Neural progenitor cell (in vitro differentiated cells): ENCODE data around the gene GRB7. TPM values are rescaled to one million over a fixed set of nuclear protein-coding genes. Genes with fewer than 3 reads are reported as not detected.

Experiments
- DNase-seq: peaks from one replicate; pipeline ENCODE4 v3.0.0-alpha.2; 2016; ENCODE audit warnings: low spot score
- H2AFZ ChIP-seq: fragments of 200-600 bp; sonication (generic); replicated peaks from 2 replicates; pipeline ENCODE4 v1.6.1; 2016; ENCODE audit warnings: antibody characterized with exemption
- H3F3A ChIP-seq: fragments of 200-600 bp; sonication (generic); 2 replicates; pipeline ENCODE4 v1.6.1; 2016; ENCODE audit warnings: antibody characterized with exemption, low read depth
- H3K27ac ChIP-seq: fragments of 200-600 bp; sonication (generic); 2 replicates; pipeline ENCODE4 v1.5.1; 2016; ENCODE audit warnings: mild to moderate bottlenecking
- H3K27me3 ChIP-seq: fragments of 200-600 bp; sonication (generic); 2 replicates; pipeline ENCODE4 v1.6.1; 2016; ENCODE audit warnings: mild to moderate bottlenecking, moderate library complexity
- H3K36me3 ChIP-seq: fragments of 200-600 bp; sonication (generic); 2 replicates; pipeline ENCODE4 v1.5.1; 2016
- H3K4me1 ChIP-seq: fragments of 200-600 bp; sonication (generic); 2 replicates; pipeline ENCODE4 v1.6.1; 2016; ENCODE audit warnings: mixed run types
- H3K4me2 ChIP-seq: fragments of 200-600 bp; sonication (generic); 2 replicates; pipeline ENCODE4 v1.6.1; 2016
- H3K4me3 ChIP-seq: fragments of 200-600 bp; sonication (generic); 2 replicates; pipeline ENCODE4 v1.5.1; 2016
- H3K79me2 ChIP-seq: fragments of 200-600 bp; sonication (generic); 2 replicates; pipeline ENCODE4 v1.6.1; 2016; ENCODE audit warnings: low read depth
- H3K9ac ChIP-seq: fragments of 200-600 bp; sonication (generic); 2 replicates; pipeline ENCODE4 v1.6.1; 2016
- H3K9me3 ChIP-seq: fragments of 200-600 bp; sonication (generic); 2 replicates; pipeline ENCODE4 v1.5.1; 2016; ENCODE audit warnings: low read depth
- H4K20me1 ChIP-seq: fragments of 200-600 bp; sonication (generic); 2 replicates; pipeline ENCODE4 v1.6.1; 2016; ENCODE audit warnings: low read depth
- H3K27ac Mint-ChIP-seq: 3 replicates; pipeline ENCODE4 v1.8.0; 2021; ENCODE audit warnings: mixed read lengths
- H3K27me3 Mint-ChIP-seq: 2 replicates; pipeline ENCODE4 v1.8.0; 2022; ENCODE audit warnings: low read depth, mild to moderate bottlenecking, inconsistent platforms, moderate library complexity, mixed read lengths; ENCODE audit not compliant: insufficient read depth
- H3K36me3 Mint-ChIP-seq: 3 replicates; pipeline ENCODE4 v1.8.0; 2021; ENCODE audit warnings: mixed read lengths
- H3K4me1 Mint-ChIP-seq: 3 replicates; pipeline ENCODE4 v1.8.0; 2021; ENCODE audit warnings: mixed read lengths
- H3K4me3 Mint-ChIP-seq: 3 replicates; pipeline ENCODE4 v1.8.0; 2021; ENCODE audit warnings: mild to moderate bottlenecking, moderate library complexity, mixed read lengths
- H3K9me3 Mint-ChIP-seq: 3 replicates; pipeline ENCODE4 v1.8.0; 2020; ENCODE audit warnings: mixed read lengths
- EZH2 ChIP-seq: fragments of 200-600 bp; sonication (generic); IDR thresholded peaks from 2 replicates; pipeline ENCODE4 v1.6.1; 2017; ENCODE audit warnings: antibody characterized with exemption, mild to moderate bottlenecking, moderate library complexity
- EZH2phosphoT487 ChIP-seq: fragments of 200-600 bp; sonication (generic); IDR thresholded peaks from 2 replicates; pipeline ENCODE4 v1.6.1; 2017; ENCODE audit warnings: antibody characterized with exemption
- total RNA-seq: library from RNA; depleted of rRNA; stranded (reverse); fragments of >200 nt; gene quantifications from 2 replicates; pipeline ENCODE4 v1.2.3, GENCODE V29; 2015; ENCODE audit warnings: low replicate concordance
- TF ChIP-seq, protein P1 (sequence below): fragments of 200-600 bp; sonication (generic); IDR thresholded peaks from 2 replicates; pipeline ENCODE4 v1.5.1; 2017; ENCODE audit warnings: antibody characterized with exemption, mild to moderate bottlenecking

The GRB7 gene
- total RNA-seq, 1 donor from 2014 or later, result 6.0 TPM

DNA sequence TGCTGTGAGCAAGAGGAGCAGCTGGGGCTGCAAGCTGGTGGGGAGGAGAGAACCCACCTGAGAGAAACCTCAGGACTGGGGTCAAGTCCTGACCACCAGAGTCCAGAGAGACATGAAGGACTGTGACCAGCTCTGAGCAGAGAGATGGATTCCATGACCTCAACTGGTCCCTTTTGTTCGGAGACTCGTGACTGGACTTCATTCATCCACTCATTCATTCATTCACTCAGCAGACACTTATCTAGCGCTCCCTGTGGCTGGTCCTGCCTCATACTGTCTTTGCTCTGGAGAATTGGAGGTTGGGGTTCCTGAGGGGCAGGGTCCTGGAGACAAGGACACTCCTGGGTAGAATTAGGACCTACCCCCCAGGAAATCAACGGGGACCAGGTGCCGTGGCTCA, 33.8 kb upstream of the GRB7 start:
- Histone ChIP-seq H3K4me2 (no peak overlapping the region), H4K20me1 (peaks cover 66% of the 10 kb centered on the region)

GRCh38 chr17:39704821-39705551, 32.8 kb upstream of the GRB7 start:
- no peak overlapping the region for H3K9ac ChIP-seq
- no peak overlapping the region for H3K4me3 ChIP-seq
- H3K79me2 ChIP-seq, result peaks cover 66% of the 10 kb centered on the region
- no peaks in the 10 kb centered on the region for H3K9me3 ChIP-seq
- Mint-ChIP-seq H3K27me3 (peaks cover 5% of the 10 kb centered on the region), H3K4me1 (peaks cover 22% of the 10 kb centered on the region), H3K36me3 (peaks cover 3% of the 10 kb centered on the region), H3K9me3 (no peaks in the 10 kb centered on the region), H3K27ac (no peak overlapping the region), H3K4me3 (peak overlapping the region; percentile 4)
- peak; percentile 49 for DNase-seq
- peak overlapping the region; percentile 43 for H3K4me2 ChIP-seq
- H3K4me1 ChIP-seq, result peaks cover 43% of the 10 kb centered on the region
- peaks cover 24% of the 10 kb centered on the region for H3F3A ChIP-seq
- H3K27ac ChIP-seq, result peak overlapping the region; percentile 38
- TF ChIP-seq, protein P1, sequence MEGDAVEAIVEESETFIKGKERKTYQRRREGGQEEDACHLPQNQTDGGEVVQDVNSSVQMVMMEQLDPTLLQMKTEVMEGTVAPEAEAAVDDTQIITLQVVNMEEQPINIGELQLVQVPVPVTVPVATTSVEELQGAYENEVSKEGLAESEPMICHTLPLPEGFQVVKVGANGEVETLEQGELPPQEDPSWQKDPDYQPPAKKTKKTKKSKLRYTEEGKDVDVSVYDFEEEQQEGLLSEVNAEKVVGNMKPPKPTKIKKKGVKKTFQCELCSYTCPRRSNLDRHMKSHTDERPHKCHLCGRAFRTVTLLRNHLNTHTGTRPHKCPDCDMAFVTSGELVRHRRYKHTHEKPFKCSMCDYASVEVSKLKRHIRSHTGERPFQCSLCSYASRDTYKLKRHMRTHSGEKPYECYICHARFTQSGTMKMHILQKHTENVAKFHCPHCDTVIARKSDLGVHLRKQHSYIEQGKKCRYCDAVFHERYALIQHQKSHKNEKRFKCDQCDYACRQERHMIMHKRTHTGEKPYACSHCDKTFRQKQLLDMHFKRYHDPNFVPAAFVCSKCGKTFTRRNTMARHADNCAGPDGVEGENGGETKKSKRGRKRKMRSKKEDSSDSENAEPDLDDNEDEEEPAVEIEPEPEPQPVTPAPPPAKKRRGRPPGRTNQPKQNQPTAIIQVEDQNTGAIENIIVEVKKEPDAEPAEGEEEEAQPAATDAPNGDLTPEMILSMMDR, result peak; percentile 7
- TF ChIP-seq EZH2, result no peak
- TF ChIP-seq EZH2phosphoT487, result no peak
- H2AFZ ChIP-seq, result no peak overlapping the region
- H4K20me1 ChIP-seq, result peaks cover 66% of the 10 kb centered on the region
- H3K27me3 ChIP-seq, result no peaks in the 10 kb centered on the region
- H3K36me3 ChIP-seq, result no peaks in the 10 kb centered on the region

More for the DNA sequence above, 33.8 kb upstream of the GRB7 start:
- Histone ChIP-seq H3F3A (peaks cover 31% of the 10 kb centered on the region), H3K4me3 (no peak overlapping the region), H3K4me1 (peaks cover 50% of the 10 kb centered on the region), H3K27ac (no peak overlapping the region), H3K79me2 (peaks cover 77% of the 10 kb centered on the region), H3K27me3 (no peaks in the 10 kb centered on the region), H3K9ac (no peak overlapping the region), H3K36me3 (no peaks in the 10 kb centered on the region), H3K9me3 (no peaks in the 10 kb centered on the region), H2AFZ (no peak overlapping the region)
- DNase-seq, result no peak
- H3K9me3 Mint-ChIP-seq, result no peaks in the 10 kb centered on the region
- H3K4me3 Mint-ChIP-seq, result no peak overlapping the region
- no peak overlapping the region for H3K27ac Mint-ChIP-seq
- TF ChIP-seq, protein P1, result no peak
- TF ChIP-seq EZH2phosphoT487 (no peak), EZH2 (no peak)
- peaks cover 8% of the 10 kb centered on the region for H3K27me3 Mint-ChIP-seq
- peaks cover 5% of the 10 kb centered on the region for H3K36me3 Mint-ChIP-seq
- H3K4me1 Mint-ChIP-seq, result peaks cover 31% of the 10 kb centered on the region

DNA sequence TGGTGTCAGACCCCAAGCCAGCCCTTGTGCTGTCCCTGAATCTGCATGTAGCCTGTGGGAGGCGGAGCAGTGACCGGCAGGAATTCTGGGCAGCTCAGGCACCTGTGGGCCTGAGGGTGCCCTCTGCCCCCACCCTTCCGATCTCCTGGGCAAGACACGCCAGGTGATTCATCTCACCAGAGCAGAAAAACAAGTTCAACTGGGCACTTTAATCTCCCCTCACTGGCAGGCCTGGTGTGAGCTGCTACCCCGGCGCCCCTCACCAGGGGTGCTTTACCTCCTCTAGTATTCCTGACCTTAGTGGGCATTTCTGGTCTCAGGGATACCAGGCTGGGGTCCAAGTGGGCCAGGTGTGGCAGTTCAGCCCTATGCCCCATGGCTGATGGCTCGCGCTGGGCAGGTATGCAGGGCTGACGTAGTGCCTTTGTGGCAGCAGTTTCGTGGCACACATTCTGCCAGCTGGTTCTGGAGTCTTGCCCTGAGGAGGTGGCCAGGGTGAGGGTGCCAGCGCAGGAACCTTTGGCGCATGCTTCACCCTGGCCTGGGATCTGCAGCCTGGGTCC, 31.9 kb upstream of the GRB7 start:
- H3K4me1 Mint-ChIP-seq, result peaks cover 20% of the 10 kb centered on the region
- Histone ChIP-seq H3K4me3 (no peak overlapping the region), H3K9ac (no peak overlapping the region)

More for the DNA sequence above, 31.9 kb upstream of the GRB7 start:
- Histone ChIP-seq H2AFZ (no peak overlapping the region), H3K79me2 (peaks cover 57% of the 10 kb centered on the region), H3K27ac (no peak overlapping the region), H3K4me2 (peak overlapping the region; percentile 18), H4K20me1 (peaks cover 65% of the 10 kb centered on the region), H3K27me3 (no peaks in the 10 kb centered on the region), H3F3A (peaks cover 24% of the 10 kb centered on the region), H3K4me1 (peaks cover 43% of the 10 kb centered on the region), H3K36me3 (no peaks in the 10 kb centered on the region), H3K9me3 (no peaks in the 10 kb centered on the region)
- peaks cover 3% of the 10 kb centered on the region for H3K36me3 Mint-ChIP-seq
- TF ChIP-seq EZH2 (no peak), EZH2phosphoT487 (no peak)
- TF ChIP-seq, protein P1, result no peak
- H3K4me3 Mint-ChIP-seq, result no peak overlapping the region
- H3K27me3 Mint-ChIP-seq, result peaks cover 5% of the 10 kb centered on the region
- no peak overlapping the region for H3K27ac Mint-ChIP-seq
- no peaks in the 10 kb centered on the region for H3K9me3 Mint-ChIP-seq
- DNase-seq, result no peak
